ENCODE results near the gene UQCC2.

GRCh38 chr6:33671744-33672072, 39.8 kb downstream of the UQCC2 start:
- TF ChIP-seq L3MBTL2 (conservative IDR thresholded peaks at IDR 0.05) (no peak), SP1 (IDR thresholded peaks at IDR 0.05) (no peak), BHLHE40 (IDR thresholded peaks at IDR 0.05; ENCODE audit: borderline replicate concordance) (no peak), SUZ12 (IDR thresholded peaks at IDR 0.05) (no peak), HDGF (IDR thresholded peaks at IDR 0.05; ENCODE audit: borderline replicate concordance) (no peak), FOXA1 (IDR thresholded peaks at IDR 0.05) (no peak), CTBP1 (IDR thresholded peaks at IDR 0.05; ENCODE audit: borderline replicate concordance) (no peak)
